Neuronal stem cell (in vitro differentiated cells): ENCODE measurements around the gene KCNN3.
"Not testable (repeated sequence)": the region's sequence is repeated elsewhere in the genome, so short reads cannot be mapped to it uniquely, and the experiment has no call there.

Experiments
- DNase-seq: peaks from one replicate; pipeline ENCODE4 v3.0.0-alpha.2; 2013; ENCODE audit warnings: low spot score
- H2AFZ ChIP-seq: one replicate; pipeline ENCODE4 v1.6.1; 2013; ENCODE audit warnings: mild to moderate bottlenecking, low read length, inconsistent platforms
- H2AK5ac ChIP-seq: 2 replicates; pipeline ENCODE4 v1.6.1; 2013; ENCODE audit warnings: low read depth, mild to moderate bottlenecking, inconsistent platforms, low read length, moderate library complexity, mixed read lengths
- H2BK120ac ChIP-seq: 2 replicates; pipeline ENCODE4 v1.6.1; 2013; ENCODE audit warnings: low read depth, mild to moderate bottlenecking, inconsistent platforms, low read length, moderate library complexity, mixed read lengths
- H2BK12ac ChIP-seq: one replicate; pipeline ENCODE4 v1.6.1; 2013; ENCODE audit warnings: low read length, inconsistent platforms
- H2BK15ac ChIP-seq: 2 replicates; pipeline ENCODE4 v1.6.1; 2013; ENCODE audit warnings: mild to moderate bottlenecking, low read length, inconsistent platforms, mixed read lengths
- H2BK5ac ChIP-seq: one replicate; pipeline ENCODE4 v1.6.1; 2013; ENCODE audit warnings: inconsistent platforms, mild to moderate bottlenecking, low read length, moderate library complexity
- H3K14ac ChIP-seq: one replicate; pipeline ENCODE4 v1.6.1; 2013; ENCODE audit warnings: low read length, inconsistent platforms
- H3K18ac ChIP-seq: 2 replicates; pipeline ENCODE4 v1.6.1; 2013; ENCODE audit warnings: low read length, inconsistent platforms
- H3K23ac ChIP-seq: 2 replicates; pipeline ENCODE4 v1.6.1; 2013; ENCODE audit warnings: low read depth, mild to moderate bottlenecking, mixed read lengths, low read length, inconsistent platforms; ENCODE audit not compliant: poor library complexity
- H3K27ac ChIP-seq: replicated peaks from 3 replicates; pipeline ENCODE4 v1.5.1; 2013; ENCODE audit warnings: low read length, inconsistent platforms
- H3K27me3 ChIP-seq, 3 experiments: 2 replicates each; pipeline ENCODE4 v1.6.1; 2013; ENCODE audit warnings: low read length in 3 of 3, mild to moderate bottlenecking in 2 of 3, inconsistent platforms in 1 of 3, low read depth in 1 of 3, mixed read lengths in 1 of 3, moderate library complexity in 1 of 3; ENCODE audit not compliant: control insufficient read depth in 3 of 3, insufficient read depth in 3 of 3
- H3K36me3 ChIP-seq, 2 donors: replicated peaks in 1 of 2; 2 replicates each; pipeline ENCODE4 v1.6.1; 2013; ENCODE audit warnings: low read length in 2 of 2; ENCODE audit not compliant: control insufficient read depth in 2 of 2, insufficient read depth in 2 of 2
- H3K4ac ChIP-seq: 2 replicates; pipeline ENCODE4 v1.6.1; 2013; ENCODE audit warnings: inconsistent platforms, mild to moderate bottlenecking, low read length, moderate library complexity
- H3K4me1 ChIP-seq, 2 donors: 1 replicate in 1 of 2; 2 replicates in 1 of 2; pipeline ENCODE4 v1.6.1; 2013; ENCODE audit warnings: low read length in 2 of 2, low read depth in 1 of 2; ENCODE audit not compliant: control insufficient read depth in 2 of 2, insufficient read depth in 1 of 2
- H3K4me2 ChIP-seq: one replicate; pipeline ENCODE4 v1.6.1; 2013; ENCODE audit warnings: mild to moderate bottlenecking, low read length, inconsistent platforms; ENCODE audit not compliant: insufficient read depth, poor library complexity, severe bottlenecking
- H3K4me3 ChIP-seq, 2 donors: 2 replicates each; pipeline ENCODE4 v1.5.1; 2013; ENCODE audit warnings: low read length in 2 of 2, mild to moderate bottlenecking in 2 of 2, inconsistent platforms in 1 of 2, moderate library complexity in 1 of 2
- H3K79me1 ChIP-seq: one replicate; pipeline ENCODE4 v1.6.1; 2013; ENCODE audit warnings: low read depth, mild to moderate bottlenecking, inconsistent platforms, low read length, moderate library complexity
- H3K9ac ChIP-seq: one replicate; pipeline ENCODE4 v1.6.1; 2013; ENCODE audit warnings: mild to moderate bottlenecking, low read depth, low read length, inconsistent platforms; ENCODE audit not compliant: poor library complexity
- H3K9me3 ChIP-seq, 2 donors: replicated peaks in 1 of 2; 2 replicates each; pipeline versions ENCODE3 to v1.6.1; 2013; ENCODE audit warnings: low read length in 2 of 2, mild to moderate bottlenecking in 2 of 2, inconsistent platforms in 1 of 2, low read depth in 1 of 2, mixed read lengths in 1 of 2, moderate library complexity in 1 of 2; ENCODE audit not compliant: control insufficient read depth in 2 of 2, insufficient read depth in 1 of 2
- H4K8ac ChIP-seq: one replicate; pipeline ENCODE4 v1.6.1; 2013; ENCODE audit warnings: low read depth, mild to moderate bottlenecking, inconsistent platforms, low read length, moderate library complexity
- H4K91ac ChIP-seq: one replicate; pipeline ENCODE4 v1.6.1; 2013; ENCODE audit warnings: low read length, low read depth, mild to moderate bottlenecking, inconsistent platforms; ENCODE audit not compliant: poor library complexity
- WGBS, 2 donors: extraction: QIAGEN DNeasy Blood & Tissue Kit; methylation state at CpG; one replicate each; pipeline ENCODE4 v1.1.7; 2013; ENCODE audit warnings: missing lambda C conversion rate in 2 of 2, mixed read lengths in 1 of 2; ENCODE audit not compliant: insufficient read length in 2 of 2, insufficient replicate concordance in 1 of 2; ENCODE audit errors: extremely low coverage in 2 of 2; 5-methylcytosine and 5-hydroxymethylcytosine counted together

Gene KCNN3

GRCh38 chr1:154671412-154671811 lies 198.7 kb downstream of the KCNN3 start:
- DNase-seq, H4K8ac ChIP-seq, H2BK5ac ChIP-seq, H3K36me3 ChIP-seq, H3K23ac ChIP-seq, H4K91ac ChIP-seq, H2BK15ac ChIP-seq, H3K27ac ChIP-seq, H3K27me3 ChIP-seq, H3K9me3 ChIP-seq, H3K14ac ChIP-seq, H3K4me2 ChIP-seq, H3K4ac ChIP-seq, H3K79me1 ChIP-seq, H3K4me3 ChIP-seq, H2AK5ac ChIP-seq, H2BK120ac ChIP-seq, H3K18ac ChIP-seq, H3K4me1 ChIP-seq, H2BK12ac ChIP-seq, H3K9ac ChIP-seq: not testable (repeated sequence)
- peak overlapping the region; percentile 22 for H2AFZ ChIP-seq
- no CpG with 5 or more reads among the region's 9 CpGs for WGBS, 2 donors

GRCh38 chr1:154670310-154671270 lies 199.5 kb downstream of the KCNN3 start:
- not testable (repeated sequence) for H2BK12ac ChIP-seq, H2AK5ac ChIP-seq, H3K18ac ChIP-seq, H2BK120ac ChIP-seq, H3K14ac ChIP-seq, H2BK15ac ChIP-seq, H3K36me3 ChIP-seq, H3K27me3 ChIP-seq, H4K91ac ChIP-seq, H3K9me3 ChIP-seq, H3K23ac ChIP-seq, H3K27ac ChIP-seq, H3K79me1 ChIP-seq, H2AFZ ChIP-seq, H3K4me1 ChIP-seq, H3K4ac ChIP-seq, H3K4me3 ChIP-seq, H3K9ac ChIP-seq, DNase-seq, H4K8ac ChIP-seq, H2BK5ac ChIP-seq
- H3K4me2 ChIP-seq: peak overlapping the region; percentile 18
- WGBS, 2 donors: no CpG with 5 or more reads among the region's 41 CpGs

- Histone ChIP-seq H2AK5ac (no peak overlapping the region), H3K36me3 (no peaks in the 10 kb centered on the region), H3K18ac (no peak overlapping the region), H3K4me2 (no peak overlapping the region), H3K27ac (no peak overlapping the region), H3K4ac (no peak overlapping the region), H2BK120ac (no peak overlapping the region), H2BK12ac (no peak overlapping the region), H2BK5ac (no peak overlapping the region), H3K79me1 (no peaks in the 10 kb centered on the region), H4K91ac (no peak overlapping the region), H3K4me1 (no peaks in the 10 kb centered on the region), H2BK15ac (no peak overlapping the region), H3K23ac (no peak overlapping the region), H3K27me3 (no peaks in the 10 kb centered on the region), H3K14ac (no peak overlapping the region), H3K4me3 (no peak overlapping the region), H3K9ac (no peak overlapping the region), H4K8ac (no peak overlapping the region), H2AFZ (no peak overlapping the region), H3K9me3 (no peaks in the 10 kb centered on the region)
- WGBS, 2 donors: no CpG with 5 or more reads among the region's 9 CpGs
- DNase-seq: peak; percentile 75
Measured at GRCh38 chr1:154669464-154670282, 200.4 kb downstream of the KCNN3 start.
